ENCODE data around the gene FAM227B. TPM values are rescaled to one million over a fixed set of nuclear protein-coding genes. Genes with fewer than 3 reads are reported as not detected.

FAM227B gene
- polyA plus RNA-seq, 1 donor (not counting 4 experiments of a cell fraction or from before 2014, with no cell fraction given): 7.2 TPM

- dilution Hi-C loops (cut with MboI; ENCODE audit: extremely low pct_ligation_motif_present, low sequenced_read_pairs): no loop called here
- Histone ChIP-seq H3K9me3 (ENCODE audit: control insufficient read depth, low read depth, low read length) (no peaks in the 10 kb centered on the region), H3K36me3 (ENCODE audit: control insufficient read depth in 2 of 2, extremely low read depth in 1 of 2, insufficient read depth in 2 of 2, low read length in 2 of 2) (no peaks in the 10 kb centered on the region), H3K27ac (ENCODE audit: control insufficient read depth, insufficient read depth, low read length) (no peak overlapping the region), H3K27me3 (ENCODE audit: control insufficient read depth, extremely low read depth, insufficient read depth, low read length) (no peaks in the 10 kb centered on the region), H3K9ac (ENCODE audit: control insufficient read depth, extremely low read depth, insufficient read depth, low read length) (no peak overlapping the region), H4K20me1 (ENCODE audit: control insufficient read depth, extremely low read depth, insufficient read depth, low read length) (no peaks in the 10 kb centered on the region), H2AFZ (ENCODE audit: control insufficient read depth, low read length) (no peak overlapping the region), H3K4me3 (ENCODE audit: control insufficient read depth in 2 of 3, extremely low read depth in 1 of 3, insufficient read depth in 2 of 3, low read depth in 1 of 3, low read length in 3 of 3) (no peak overlapping the region), H3K9me1 (ENCODE audit: control insufficient read depth, extremely low read depth, insufficient read depth, low read length) (no peaks in the 10 kb centered on the region), H3K4me1 (ENCODE audit: control insufficient read depth, extremely low read depth, insufficient read depth, low read length) (no peaks in the 10 kb centered on the region), H3K79me2 (ENCODE audit: control insufficient read depth, insufficient read depth, low read length) (no peaks in the 10 kb centered on the region), H3K4me2 (ENCODE audit: control insufficient read depth, extremely low read depth, insufficient read depth, low read depth, low read length) (no peak overlapping the region)
- no peak for TF ChIP-seq CTCF (optimal IDR thresholded peaks at IDR 0.05 in 1 of 3, IDR thresholded peaks at IDR 0.05 in 1 of 3, conservative IDR thresholded peaks at IDR 0.05 in 1 of 3; ENCODE audit: extremely low read depth in 1 of 3, insufficient read depth in 2 of 3, low read length in 3 of 3)
- TF ChIP-seq EZH2 (IDR thresholded peaks at IDR 0.05; ENCODE audit: low read length): no peak
- FAIRE-seq: peak; percentile 55
- no peak for DNase-seq (ENCODE audit: low read depth, low spot score)
These were observed 25.3 kb upstream of the FAM227B start for GRCh38 chr15:49645941-49646340.

GRCh38 chr15:49645277-49645676 is 24.7 kb upstream of the FAM227B start:
- no peaks in the 10 kb centered on the region for H3K36me3 ChIP-seq (ENCODE audit: control insufficient read depth in 2 of 2, extremely low read depth in 1 of 2, insufficient read depth in 2 of 2, low read length in 2 of 2)
- H3K4me2 ChIP-seq (ENCODE audit: control insufficient read depth, extremely low read depth, insufficient read depth, low read depth, low read length): no peak overlapping the region
- no peak overlapping the region for H3K9ac ChIP-seq (ENCODE audit: control insufficient read depth, extremely low read depth, insufficient read depth, low read length)
- no peak overlapping the region for H3K4me3 ChIP-seq (ENCODE audit: control insufficient read depth in 2 of 3, extremely low read depth in 1 of 3, insufficient read depth in 2 of 3, low read depth in 1 of 3, low read length in 3 of 3)
- no peak for DNase-seq (ENCODE audit: low read depth, low spot score)
- no peak for FAIRE-seq
- no peaks in the 10 kb centered on the region for H3K4me1 ChIP-seq (ENCODE audit: control insufficient read depth, extremely low read depth, insufficient read depth, low read length)
- no peaks in the 10 kb centered on the region for H3K9me1 ChIP-seq (ENCODE audit: control insufficient read depth, extremely low read depth, insufficient read depth, low read length)
- no peaks in the 10 kb centered on the region for H3K79me2 ChIP-seq (ENCODE audit: control insufficient read depth, insufficient read depth, low read length)
- H2AFZ ChIP-seq (ENCODE audit: control insufficient read depth, low read length): no peak overlapping the region
- TF ChIP-seq CTCF (optimal IDR thresholded peaks at IDR 0.05 in 1 of 3, IDR thresholded peaks at IDR 0.05 in 1 of 3, conservative IDR thresholded peaks at IDR 0.05 in 1 of 3; ENCODE audit: extremely low read depth in 1 of 3, insufficient read depth in 2 of 3, low read length in 3 of 3): no peak
- TF ChIP-seq EZH2 (IDR thresholded peaks at IDR 0.05; ENCODE audit: low read length): no peak
- H3K27me3 ChIP-seq (ENCODE audit: control insufficient read depth, extremely low read depth, insufficient read depth, low read length): no peaks in the 10 kb centered on the region
- no peaks in the 10 kb centered on the region for H3K9me3 ChIP-seq (ENCODE audit: control insufficient read depth, low read depth, low read length)
- dilution Hi-C loops (cut with MboI; ENCODE audit: extremely low pct_ligation_motif_present, low sequenced_read_pairs): no loop called here
- H4K20me1 ChIP-seq (ENCODE audit: control insufficient read depth, extremely low read depth, insufficient read depth, low read length): no peaks in the 10 kb centered on the region
- no peak overlapping the region for H3K27ac ChIP-seq (ENCODE audit: control insufficient read depth, insufficient read depth, low read length)
